SK-N-SH (cell line): ENCODE data around the gene ABCD1. TPM values are rescaled to one million over a fixed set of nuclear protein-coding genes. Genes with fewer than 3 reads are reported as not detected.

Experiments
- CTCF ChIA-PET: fragments of 300-600, 350-600 bp; formaldehyde crosslinking; extraction: SDS; loops from one replicate; lab custom pipeline; 2021; lab: Yijun Ruan, JAX
- POLR2A ChIA-PET: fragments of 350-600 bp; sonication (Branson Sonifier 250); formaldehyde crosslinking; extraction: SDS; loops from one replicate; lab custom pipeline; 2020; ENCODE audit warnings: antibody characterized with exemption, inconsistent platforms; lab: Yijun Ruan, JAX
- DNase-seq: peaks from one replicate; pipeline ENCODE4 v3.0.0; 2012
- H2AFZ ChIP-seq: fragments of 200-600 bp; sonication (generic); 2 replicates; pipeline ENCODE4 v1.8.1; 2016; ENCODE audit warnings: antibody characterized with exemption, mild to moderate bottlenecking, low read depth
- H3F3A ChIP-seq: fragments of 200-600 bp; sonication (generic); replicated peaks from 2 replicates; pipeline ENCODE3; 2016; ENCODE audit warnings: antibody characterized with exemption, mild to moderate bottlenecking; ENCODE audit not compliant: insufficient read depth
- H3K27ac ChIP-seq, 2 experiments: fragments of 200-500 bp in 1 of 2; fragments of 200-600 bp in 1 of 2; sonication (Bioruptor generic) in 1 of 2; sonication (generic), shearing (Covaris generic) in 1 of 2; 2 replicates each; pipeline versions ENCODE4 v1.5.1 to v1.6.1; 2014 to 2016; ENCODE audit warnings: low read depth in 2 of 2, inconsistent platforms in 1 of 2, low read length in 1 of 2, mild to moderate bottlenecking in 1 of 2, mixed read lengths in 1 of 2
- H3K27me3 ChIP-seq: fragments of 200-600 bp; sonication (generic), shearing (Covaris generic); 2 replicates; pipeline ENCODE4 v1.6.1; 2016; ENCODE audit warnings: mixed run types; ENCODE audit not compliant: insufficient read depth
- H3K36me3 ChIP-seq, 2 experiments: fragments of 200-500 bp in 1 of 2; fragments of 200-600 bp in 1 of 2; sonication (Bioruptor generic) in 1 of 2; sonication (generic) in 1 of 2; replicated peaks in 1 of 2; 2 replicates each; pipeline versions ENCODE3 to v1.5.1; 2014 to 2016; ENCODE audit warnings: low read length in 1 of 2, mild to moderate bottlenecking in 1 of 2; ENCODE audit not compliant: insufficient read depth in 2 of 2, control insufficient read depth in 1 of 2
- H3K4me1 ChIP-seq, 2 experiments: fragments of 200-500 bp in 1 of 2; fragments of 200-600 bp in 1 of 2; sonication (Bioruptor generic) in 1 of 2; sonication (generic), shearing (Covaris generic) in 1 of 2; 2 replicates each; pipeline versions ENCODE4 v1.5.1 to v1.6.1; 2014 to 2016; ENCODE audit warnings: low read depth in 1 of 2, low read length in 1 of 2, mixed run types in 1 of 2; ENCODE audit not compliant: insufficient read depth in 2 of 2, control insufficient read depth in 1 of 2
- H3K4me2 ChIP-seq: fragments of 200-600 bp; sonication (generic), shearing (Covaris generic); 2 replicates; pipeline ENCODE4 v1.6.1; 2017; ENCODE audit warnings: mixed run types
- H3K4me3 ChIP-seq, 2 experiments: fragments of 200-500 bp in 1 of 2; fragments of 200-600 bp in 1 of 2; sonication (Bioruptor generic) in 1 of 2; sonication (generic), shearing (Covaris generic) in 1 of 2; 2 replicates each; pipeline versions ENCODE4 v1.5.1 to v1.8.1; 2014 to 2016; ENCODE audit warnings: low read depth in 2 of 2, inconsistent platforms in 1 of 2, low read length in 1 of 2, mild to moderate bottlenecking in 1 of 2, mixed read lengths in 1 of 2, moderate library complexity in 1 of 2
- H3K79me2 ChIP-seq: fragments of 200-600 bp; sonication (generic); 2 replicates; pipeline ENCODE4 v1.8.1; 2017; ENCODE audit warnings: mild to moderate bottlenecking; ENCODE audit not compliant: insufficient read depth
- H3K9ac ChIP-seq: fragments of 200-600 bp; sonication (generic); 2 replicates; pipeline ENCODE4 v1.6.1; 2017; ENCODE audit warnings: mixed run types
- H3K9me2 ChIP-seq: fragments of 200-600 bp; sonication (generic); 2 replicates; pipeline ENCODE4 v1.6.1; 2017; ENCODE audit warnings: mixed run types
- H3K9me3 ChIP-seq: fragments of 200-600 bp; sonication (generic); 2 replicates; pipeline ENCODE4 v1.6.1; 2017; ENCODE audit warnings: mixed run types, mild to moderate bottlenecking, moderate library complexity
- H4K20me1 ChIP-seq: fragments of 200-600 bp; sonication (generic); 2 replicates; pipeline ENCODE4 v1.6.1; 2017; ENCODE audit warnings: mild to moderate bottlenecking, mixed run types; ENCODE audit not compliant: insufficient read depth
- CHD2 ChIP-seq: fragments of 150-350 bp; IDR thresholded peaks from 2 replicates; pipeline ENCODE4 v1.6.1; 2018; ENCODE audit warnings: low read length; ENCODE audit not compliant: partially characterized antibody
- CTCF ChIP-seq: fragments of 200-600 bp; sonication (generic); IDR thresholded peaks from 2 replicates; pipeline ENCODE4 v1.6.1; 2017; ENCODE audit warnings: antibody characterized with exemption, mild to moderate bottlenecking, moderate library complexity
- ELF1 ChIP-seq: IDR thresholded peaks from 2 replicates; pipeline ENCODE4 v1.4.0; 2012
- FOSL2 ChIP-seq: IDR thresholded peaks from 2 replicates; pipeline ENCODE4 v1.4.0; 2012; ENCODE audit warnings: low read depth, mild to moderate bottlenecking, moderate library complexity, borderline replicate concordance
- FOXJ3 ChIP-seq: sonication (generic); formaldehyde crosslinking; IDR thresholded peaks from 2 replicates; pipeline ENCODE4 v1.5.1; 2020; ENCODE audit warnings: mild to moderate bottlenecking, missing genetic modification reagents
- FOXM1 ChIP-seq: IDR thresholded peaks from 2 replicates; pipeline ENCODE4 v1.4.0; 2012; ENCODE audit warnings: low read depth, mild to moderate bottlenecking
- GABPA ChIP-seq: IDR thresholded peaks from 2 replicates; pipeline ENCODE4 v1.4.0; 2012; ENCODE audit warnings: low read depth, mild to moderate bottlenecking
- JUND ChIP-seq: IDR thresholded peaks from 2 replicates; pipeline ENCODE4 v1.4.0; 2012
- MEF2A ChIP-seq: IDR thresholded peaks from 2 replicates; pipeline ENCODE4 v1.4.0; 2012; ENCODE audit warnings: low read depth, borderline replicate concordance
- NRF1 ChIP-seq: IDR thresholded peaks from 2 replicates; pipeline ENCODE4 v1.6.1; 2012; ENCODE audit warnings: low read depth, mild to moderate bottlenecking, low read length
- RAD21 ChIP-seq: IDR thresholded peaks from 2 replicates; pipeline ENCODE4 v1.6.1; 2012; ENCODE audit warnings: mild to moderate bottlenecking, low read length
- RCOR1 ChIP-seq: fragments of 150-350 bp; IDR thresholded peaks from 2 replicates; pipeline ENCODE4 v1.6.1; 2017; ENCODE audit warnings: antibody characterized with exemption, low read length
- SIN3A ChIP-seq: IDR thresholded peaks from 2 replicates; pipeline ENCODE4 v1.6.1; 2012; ENCODE audit warnings: low read depth, mild to moderate bottlenecking, low read length, moderate library complexity, borderline replicate concordance
- SMC3 ChIP-seq: IDR thresholded peaks from 2 replicates; pipeline ENCODE4 v1.6.1; 2012; ENCODE audit warnings: low read depth, low read length, improper control_type of control experiment
- TCF12 ChIP-seq: IDR thresholded peaks from 2 replicates; pipeline ENCODE4 v1.4.0; 2012
- TEAD4 ChIP-seq: IDR thresholded peaks from 2 replicates; pipeline ENCODE4 v1.4.0; 2012; ENCODE audit warnings: mild to moderate bottlenecking, borderline replicate concordance; ENCODE audit not compliant: insufficient read depth
- USF2 ChIP-seq: fragments of 150-350 bp; IDR thresholded peaks from 2 replicates; pipeline ENCODE4 v1.6.1; 2017; ENCODE audit warnings: antibody characterized with exemption, low read length, low read depth, borderline replicate concordance
- YY1 ChIP-seq: IDR thresholded peaks from 2 replicates; pipeline ENCODE4 v1.4.0; 2012; ENCODE audit warnings: low read depth, mild to moderate bottlenecking
- ZBTB33 ChIP-seq: IDR thresholded peaks from 2 replicates; pipeline ENCODE4 v1.4.0; 2012; ENCODE audit warnings: low read depth, borderline replicate concordance
- WGBS: methylation state at CpG from one replicate; pipeline ENCODE4 v1.1.6; 2017; ENCODE audit warnings: low lambda C conversion rate; 5-methylcytosine and 5-hydroxymethylcytosine counted together
- polyA plus RNA-seq, 3 experiments: library from polyadenylated mRNA; depleted of rRNA; stranded (reverse); fragments of >200 nt; gene quantifications; 2 replicates each; pipeline ENCODE4 v1.2.3, GENCODE V29; 2012

Gene ABCD1
- polyA plus RNA-seq, 1 of the 3 experiments (the other 2 are of a cell fraction), result 7.9 TPM

- no peaks in the 10 kb centered on the region for H3K4me1 ChIP-seq
- no peak overlapping the region for H2AFZ ChIP-seq
- CTCF ChIA-PET, result interaction anchor here (1.3 kb wide), 1 partner anchor 149 kb away, joined by 3 read pairs; no protein-coding TSS in a partner anchor
- no peaks in the 10 kb centered on the region for H3K9me2 ChIP-seq
- no peak overlapping the region for H3K9ac ChIP-seq
- no peaks in the 10 kb centered on the region for H3F3A ChIP-seq
- H3K4me2 ChIP-seq, result no peak overlapping the region
- no peaks in the 10 kb centered on the region for H3K79me2 ChIP-seq
- H3K27ac ChIP-seq, result no peak overlapping the region
- WGBS, result 79% methylated on average over 18 of the region's 48 CpGs
- POLR2A ChIA-PET, result no interaction called here
- H3K9me3 ChIP-seq, result no peaks in the 10 kb centered on the region
- peak; percentile 36 for DNase-seq
- H3K27me3 ChIP-seq, result no peaks in the 10 kb centered on the region
- no peak for TF ChIP-seq TEAD4
- TF ChIP-seq CTCF, result no peak
- no peak for TF ChIP-seq SMC3
- TF ChIP-seq MEF2A, result no peak
- no peak for TF ChIP-seq USF2
- TF ChIP-seq GABPA, result no peak
- TF ChIP-seq ZBTB33, result no peak
- no peak for TF ChIP-seq CHD2
- TF ChIP-seq JUND, result no peak
- TF ChIP-seq NRF1, result no peak
- TF ChIP-seq FOXJ3 (CRISPR knock-in tag), result no peak
- no peak for TF ChIP-seq FOSL2
- TF ChIP-seq YY1, result no peak
- no peak for TF ChIP-seq ELF1
- TF ChIP-seq FOXM1, result no peak
- TF ChIP-seq TCF12, result no peak
- no peak for TF ChIP-seq RCOR1
- TF ChIP-seq SIN3A, result no peak
- TF ChIP-seq RAD21, result no peak
- H3K4me3 ChIP-seq, result no peak overlapping the region
- H3K36me3 ChIP-seq, result peaks cover 0 to 4% of the 10 kb centered on the region in 2 experiments
- no peaks in the 10 kb centered on the region for H4K20me1 ChIP-seq
These were observed 49.3 kb downstream of the ABCD1 start for GRCh38 chrX:153773741-153774575.
